Left lung (tissue), 10 donors: Measurements from ENCODE around the gene NEIL1. TPM values are rescaled to one million over a fixed set of nuclear protein-coding genes. Genes with fewer than 3 reads are reported as not detected.
A peak's percentile ranks its signal among the peaks of the same experiment; 100 is the strongest.
"Not testable (repeated sequence)": the region's sequence is repeated elsewhere in the genome, so short reads cannot be mapped to it uniquely, and the experiment has no call there.

Experiments used
- ATAC-seq: fragments of 200-7000 bp; cut with Tn5 transposase; one replicate; pipeline ENCODE4 v1.9.1; 2020; ENCODE audit warnings: moderate library complexity
- DNase-seq, 4 donors: peaks; one replicate each; pipeline ENCODE4 v3.0.0-alpha.2; 2013 to 2020
- H3K27ac ChIP-seq, 2 donors: fragments of 200-600 bp; sonication (generic) in 1 of 2; one replicate each; pipeline versions ENCODE4 v1.5.0 to v1.8.0; 2020 to 2021
- H3K27me3 ChIP-seq, 2 donors: fragments of 200-600 bp; sonication (generic) in 1 of 2; one replicate each; pipeline versions ENCODE4 v1.5.0 to v1.8.0; 2020 to 2021
- H3K36me3 ChIP-seq, 2 donors: fragments of 200-600 bp; sonication (generic) in 1 of 2; one replicate each; pipeline versions ENCODE4 v1.5.0 to v1.8.0; 2020 to 2021
- H3K4me1 ChIP-seq, 2 donors: fragments of 200-600 bp; one replicate each; pipeline ENCODE4 v1.8.0; 2021
- H3K4me3 ChIP-seq, 2 donors: fragments of 200-600 bp; sonication (generic) in 1 of 2; one replicate each; pipeline versions ENCODE4 v1.5.0 to v1.8.0; 2020 to 2021; ENCODE audit warnings: mild to moderate bottlenecking in 1 of 2
- H3K9me3 ChIP-seq, 2 donors: fragments of 200-600 bp; sonication (generic) in 1 of 2; one replicate each; pipeline versions ENCODE4 v1.5.0 to v1.8.0; 2020 to 2021
- CTCF ChIP-seq, 2 donors: fragments of 200-600 bp; sonication (generic) in 1 of 2; IDR thresholded peaks; one replicate each; pipeline versions ENCODE4 v1.5.0 to v1.8.0; 2021; ENCODE audit warnings: antibody characterized with exemption in 2 of 2
- intact Hi-C, 2 donors: fragments of 100-400 bp; cut with DNase I; formaldehyde crosslinking; loops; one replicate each; pipeline versions ENCODE4 v1.11.2 to v1.14.2; 2022
- polyA plus RNA-seq, 6 donors: library from polyadenylated mRNA; unstranded; fragments of 120-200 nt; gene quantifications; one replicate each; pipeline ENCODE4 v1.2.1, GENCODE V29; 2013; ENCODE audit not compliant: insufficient read length in 6 of 6
- total RNA-seq, 2 donors: library from RNA; stranded (reverse); fragmentation: NEBNext Ultra II Directional; extraction: Animal tissue kit (Norgen Biotek cat#: 25700); gene quantifications; one replicate each; pipeline ENCODE4 v1.2.1, GENCODE V29; 2021
- donor health status: DM: no; HTN: yes; CAD: no.
- donor health status: DM: no; HTN: no; CAD: no.

Gene NEIL1
- total and polyA plus RNA-seq, 8 donors, result 23.1 to 36.9 (median 31.8) TPM

GRCh38 chr15:75335705-75336355, 11.0 kb upstream of the NEIL1 start, which contains the start of gene COMMD4:
Gene COMMD4 (plus strand): TSS chr15:75336063. CDS start chr15:75336090, 27 bp downstream.
- H3K27ac ChIP-seq, result peak within 1 kb of the TSS; percentile 39 to 73
- H3K4me3 ChIP-seq, result peak within 1 kb of the TSS; percentile 81 to 94
- peaks cover 0 to 24% of the 10 kb centered on the region in 2 donors for H3K36me3 ChIP-seq
- intact Hi-C loops, result no loop called here
- DNase-seq (peak; percentile 90 to 95 (median 95)), ATAC-seq (peak; percentile 96)
- no peaks in the 10 kb centered on the region for H3K9me3 ChIP-seq
- no peaks in the 10 kb centered on the region for H3K27me3 ChIP-seq
- H3K4me1 ChIP-seq, result peaks cover 0 to 17% of the 10 kb centered on the region in 2 donors
- TF ChIP-seq CTCF (IDR thresholded peaks at IDR 0.05), result no peak

DNA sequence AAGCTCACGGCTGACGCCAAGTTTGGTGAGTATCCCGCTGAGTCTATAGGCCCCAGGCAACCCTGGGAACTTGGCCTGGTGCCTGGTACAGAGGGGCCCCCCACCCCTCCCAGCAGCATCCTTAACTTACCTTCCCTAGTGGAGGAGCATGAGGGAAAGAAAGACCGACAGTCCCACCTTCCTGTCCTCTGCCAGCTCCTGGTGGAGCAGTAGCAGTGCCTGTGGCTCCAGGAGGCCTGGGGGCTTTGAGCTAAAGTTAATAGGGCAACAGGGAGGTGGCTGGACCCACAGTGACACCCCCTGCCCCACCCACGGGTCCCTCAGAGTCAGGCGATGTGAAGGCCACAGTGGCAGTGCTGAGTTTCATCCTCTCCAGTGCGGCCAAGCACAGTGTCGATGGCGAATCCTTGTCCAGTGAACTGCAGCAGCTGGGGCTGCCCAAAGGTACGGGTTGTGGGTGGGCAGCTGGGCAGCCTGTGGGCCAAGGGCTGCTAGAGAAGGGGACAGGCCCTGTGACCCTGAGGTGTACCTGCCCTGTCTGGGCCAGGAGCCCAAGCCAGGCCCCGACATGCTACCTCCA, 8.1 kb upstream of the NEIL1 start:
- Histone ChIP-seq H3K4me3 (no peak overlapping the region), H3K27me3 (no peaks in the 10 kb centered on the region), H3K27ac (no peak overlapping the region), H3K9me3 (no peaks in the 10 kb centered on the region), H3K36me3 (peaks cover 0 to 34% of the 10 kb centered on the region in 2 donors), H3K4me1 (peaks cover 0 to 22% of the 10 kb centered on the region in 2 donors)
- intact Hi-C loops, result no loop called here
- ATAC-seq (no peak), DNase-seq (no peak)
- no peak for TF ChIP-seq CTCF (IDR thresholded peaks at IDR 0.05)

DNA sequence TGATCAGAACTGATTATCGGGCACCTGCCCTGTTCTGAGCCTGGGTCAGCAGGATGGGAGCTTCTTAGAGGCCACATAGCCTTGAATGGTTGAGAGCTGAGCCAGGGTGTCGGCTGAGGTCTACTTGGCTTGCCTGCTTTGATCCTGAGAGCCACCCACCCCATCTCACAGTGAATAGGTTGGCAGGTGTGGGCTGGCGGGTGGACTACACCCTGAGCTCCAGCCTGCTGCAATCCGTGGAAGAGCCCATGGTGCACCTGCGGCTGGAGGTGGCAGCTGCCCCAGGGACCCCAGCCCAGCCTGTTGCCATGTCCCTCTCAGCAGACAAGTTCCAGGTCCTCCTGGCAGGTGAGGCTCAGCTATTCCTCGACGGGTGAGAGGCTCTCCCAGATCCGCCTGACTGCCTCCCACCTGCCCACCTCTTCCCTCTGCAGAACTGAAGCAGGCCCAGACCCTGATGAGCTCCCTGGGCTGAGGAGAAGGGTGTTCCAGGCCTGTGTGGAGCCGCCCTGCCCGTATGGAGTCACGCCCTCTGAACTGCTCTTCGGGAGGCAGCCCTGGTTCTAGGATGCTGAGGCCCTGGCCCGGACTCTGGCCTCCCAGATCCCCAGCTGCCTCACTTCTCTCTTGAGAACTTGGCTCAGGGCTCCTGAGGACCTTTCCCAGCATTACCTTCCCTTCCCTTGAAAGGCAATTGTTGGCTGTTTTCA, 7.2 kb upstream of the NEIL1 start:
- no peaks in the 10 kb centered on the region for H3K9me3 ChIP-seq
- peaks cover 0 to 28% of the 10 kb centered on the region in 2 donors for H3K4me1 ChIP-seq
- no peak overlapping the region for H3K27ac ChIP-seq
- intact Hi-C loops, result no loop called here
- no peak for DNase-seq
- ATAC-seq, result no peak
- peaks cover 0 to 34% of the 10 kb centered on the region in 2 donors for H3K36me3 ChIP-seq
- TF ChIP-seq CTCF (IDR thresholded peaks at IDR 0.05), result no peak
- no peak overlapping the region for H3K4me3 ChIP-seq
- H3K27me3 ChIP-seq, result no peaks in the 10 kb centered on the region

DNA sequence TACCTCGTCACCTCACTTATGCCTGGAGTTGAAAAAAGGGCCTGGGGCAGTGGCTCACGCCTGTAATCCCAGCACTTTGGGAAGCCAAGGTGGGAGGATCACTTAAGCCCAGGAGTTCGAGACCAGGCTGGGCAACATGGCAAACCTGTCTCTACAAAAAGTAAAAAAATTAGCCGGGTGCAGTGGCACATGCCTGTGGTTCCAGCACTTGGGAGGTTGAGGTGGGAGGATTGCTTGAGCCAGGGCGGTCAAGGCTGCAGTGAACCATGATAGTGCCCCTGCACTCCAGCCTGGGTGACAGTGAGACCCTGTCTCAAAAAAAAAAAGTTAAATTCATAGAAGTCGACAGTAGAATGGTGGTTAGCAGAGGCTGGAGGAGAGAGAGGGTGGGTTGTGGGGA, 4.6 kb upstream of the NEIL1 start:
- no peak for TF ChIP-seq CTCF (IDR thresholded peaks at IDR 0.05)
- peaks cover 0 to 24% of the 10 kb centered on the region in 2 donors for H3K4me1 ChIP-seq
- no peaks in the 10 kb centered on the region for H3K9me3 ChIP-seq
- ATAC-seq (no peak), DNase-seq (no peak)
- H3K4me3 ChIP-seq, result no peak overlapping the region
- H3K36me3 ChIP-seq, result peaks cover 0 to 34% of the 10 kb centered on the region in 2 donors
- H3K27me3 ChIP-seq, result peaks cover 0 to 16% of the 10 kb centered on the region in 2 donors
- intact Hi-C loops, result no loop called here
- no peak overlapping the region for H3K27ac ChIP-seq

DNA sequence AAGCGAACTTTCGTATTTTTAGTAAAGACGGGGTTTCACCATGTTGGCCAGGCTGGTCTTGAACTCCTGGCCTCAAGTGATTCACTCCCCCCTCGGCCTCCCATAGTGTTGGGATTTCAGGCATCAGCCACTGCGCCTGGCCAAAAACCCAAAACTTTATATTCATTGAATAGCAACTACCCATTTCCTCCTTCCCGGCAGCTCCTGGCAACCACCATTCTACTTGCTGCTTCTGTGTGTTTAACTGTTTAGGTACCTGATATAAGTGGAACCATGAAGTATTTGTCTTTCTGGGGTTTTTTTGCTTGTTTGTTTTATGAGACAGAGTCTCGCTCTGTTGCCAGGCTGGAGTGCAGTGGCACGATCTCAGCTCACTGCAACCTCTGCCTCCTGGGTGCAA, 2.9 kb upstream of the NEIL1 start:
- H3K4me3 ChIP-seq, H3K9me3 ChIP-seq, H3K27ac ChIP-seq, intact Hi-C loops, ATAC-seq: not testable (repeated sequence)
- peak in 1 of 4 donors; percentile 13 for DNase-seq
- peaks cover 0 to 34% of the 10 kb centered on the region in 2 donors for H3K27me3 ChIP-seq
- H3K4me1 ChIP-seq, result peaks cover 9 to 41% of the 10 kb centered on the region in 2 donors
- peaks cover 0 to 28% of the 10 kb centered on the region in 2 donors for H3K36me3 ChIP-seq
